NCI-H2227 (cell line): ENCODE measurements around the gene SENP2.
"Not testable (repeated sequence)": the region's sequence is repeated elsewhere in the genome, so short reads cannot be mapped to it uniquely, and the experiment has no call there.

Source experiments
- DNase-seq: peaks from one replicate; lab custom pipeline; 2025; ENCODE audit not compliant: unreplicated experiment; lab: John Stamatoyannopoulos, UW

Gene SENP2

DNA sequence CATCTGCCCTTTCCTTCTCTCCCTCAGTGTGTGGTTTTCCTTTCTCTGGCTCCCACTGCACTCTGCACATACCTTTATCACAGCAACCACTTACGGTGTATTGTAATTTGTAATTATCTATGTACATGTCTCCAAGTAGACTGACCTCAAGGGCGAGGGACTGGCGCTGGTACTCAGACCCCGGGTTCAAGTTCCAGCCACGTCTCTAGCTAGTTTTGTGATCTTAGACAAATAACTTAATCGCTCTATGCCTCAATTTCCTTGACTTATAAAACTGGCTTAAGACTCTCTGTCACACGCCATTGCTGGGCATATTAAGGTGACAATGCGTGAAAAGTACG, 607 bp upstream of the SENP2 start:
- no peak for DNase-seq

GRCh38 chr3:185586686-185587039, 568 bp downstream of the SENP2 start:
- no peak for DNase-seq

- no peak for DNase-seq
Observed at GRCh38 chr3:185594073-185594472, 8.0 kb downstream of the SENP2 start.

GRCh38 chr3:185595526-185595925, 9.4 kb downstream of the SENP2 start:
- DNase-seq: no peak

- DNase-seq: no peak
Observed at GRCh38 chr3:185605566-185605965, 19.5 kb downstream of the SENP2 start.

GRCh38 chr3:185606196-185606595, 20.1 kb downstream of the SENP2 start:
- no peak for DNase-seq

- DNase-seq: no peak
Observed at GRCh38 chr3:185613016-185613415, 26.9 kb downstream of the SENP2 start.

- DNase-seq: no peak
Observed at GRCh38 chr3:185623939-185624665, 38.0 kb downstream of the SENP2 start.

- DNase-seq: no peak
Observed at GRCh38 chr3:185625784-185626183, 39.7 kb downstream of the SENP2 start.

GRCh38 chr3:185629554-185630181, 43.6 kb downstream of the SENP2 start:
- DNase-seq: no peak

DNA sequence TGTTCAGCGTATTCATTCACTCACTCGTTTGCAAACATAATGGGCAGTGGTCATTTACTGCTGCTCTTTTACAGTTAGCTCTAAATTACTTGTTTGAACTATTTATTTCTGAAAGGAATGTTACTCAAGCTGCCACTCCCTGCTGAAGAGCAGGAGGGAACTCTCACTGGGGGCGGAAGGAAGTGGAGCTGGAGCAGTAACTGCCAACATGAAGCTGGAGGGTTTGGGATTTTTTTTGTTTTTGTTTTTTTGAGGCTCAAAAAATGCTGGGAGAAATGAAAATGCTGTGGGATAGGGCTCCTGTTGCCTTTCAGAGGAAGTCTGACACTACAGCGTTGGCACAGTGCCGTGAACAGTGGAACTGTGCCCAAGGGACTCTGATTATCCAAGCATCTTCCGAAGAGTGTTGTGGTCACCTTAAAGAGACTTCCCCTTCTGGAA, 44.1 kb downstream of the SENP2 start:
- no peak for DNase-seq

GRCh38 chr3:185631108-185631507, 45.0 kb downstream of the SENP2 start:
- DNase-seq: no peak

- DNase-seq: peak; percentile 4
Observed at GRCh38 chr3:185631508-185632206, 45.6 kb downstream of the SENP2 start.

GRCh38 chr3:185632996-185633395, 46.9 kb downstream of the SENP2 start:
- DNase-seq: no peak

GRCh38 chr3:185637388-185637787, 51.3 kb downstream of the SENP2 start:
- no peak for DNase-seq

GRCh38 chr3:185638651-185639050, 52.6 kb downstream of the SENP2 start:
- DNase-seq: not testable (repeated sequence)

- DNase-seq: no peak
Observed at GRCh38 chr3:185639632-185640206, 53.6 kb downstream of the SENP2 start.

DNA sequence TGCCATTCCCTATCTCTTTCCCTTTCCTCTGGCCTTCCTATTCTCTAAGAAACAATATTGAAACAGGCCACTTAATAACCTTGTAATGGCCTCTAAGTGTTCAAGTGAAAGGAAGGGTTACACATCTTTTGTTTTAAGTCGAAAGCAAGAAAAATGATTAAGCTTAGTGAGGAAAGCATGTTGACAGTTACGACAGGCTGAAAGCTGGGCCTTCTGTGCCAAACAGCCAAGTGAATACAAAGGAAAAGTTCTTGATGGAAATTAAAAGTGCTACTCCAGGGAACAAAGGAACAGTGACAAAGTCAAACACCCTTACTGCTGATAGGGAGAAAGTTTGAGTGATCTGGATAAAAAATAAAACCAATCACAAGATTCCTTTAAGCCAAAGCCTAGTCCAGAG, 54.2 kb downstream of the SENP2 start:
- DNase-seq: no peak

DNA sequence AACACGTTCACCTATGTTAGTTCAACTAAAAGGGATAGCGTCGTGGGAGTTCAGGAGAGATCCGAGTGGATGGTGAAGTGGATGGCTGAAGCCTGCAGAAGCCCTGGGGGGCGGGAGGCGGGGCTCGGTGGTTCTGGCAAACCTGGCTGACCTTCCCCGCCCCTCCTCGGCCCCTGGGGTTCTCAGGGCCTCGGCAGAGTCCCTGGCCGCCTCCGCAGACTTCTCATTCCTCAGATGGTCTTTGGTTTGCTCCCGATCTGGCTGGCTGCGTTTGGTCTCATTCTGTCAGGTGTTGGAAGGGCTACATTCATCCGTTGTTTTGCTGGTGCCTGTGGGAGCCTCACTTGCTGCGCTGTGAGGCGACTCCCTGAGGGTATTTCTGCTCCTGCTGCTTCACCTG, 59.1 kb downstream of the SENP2 start:
- DNase-seq: peak; percentile 30

DNA sequence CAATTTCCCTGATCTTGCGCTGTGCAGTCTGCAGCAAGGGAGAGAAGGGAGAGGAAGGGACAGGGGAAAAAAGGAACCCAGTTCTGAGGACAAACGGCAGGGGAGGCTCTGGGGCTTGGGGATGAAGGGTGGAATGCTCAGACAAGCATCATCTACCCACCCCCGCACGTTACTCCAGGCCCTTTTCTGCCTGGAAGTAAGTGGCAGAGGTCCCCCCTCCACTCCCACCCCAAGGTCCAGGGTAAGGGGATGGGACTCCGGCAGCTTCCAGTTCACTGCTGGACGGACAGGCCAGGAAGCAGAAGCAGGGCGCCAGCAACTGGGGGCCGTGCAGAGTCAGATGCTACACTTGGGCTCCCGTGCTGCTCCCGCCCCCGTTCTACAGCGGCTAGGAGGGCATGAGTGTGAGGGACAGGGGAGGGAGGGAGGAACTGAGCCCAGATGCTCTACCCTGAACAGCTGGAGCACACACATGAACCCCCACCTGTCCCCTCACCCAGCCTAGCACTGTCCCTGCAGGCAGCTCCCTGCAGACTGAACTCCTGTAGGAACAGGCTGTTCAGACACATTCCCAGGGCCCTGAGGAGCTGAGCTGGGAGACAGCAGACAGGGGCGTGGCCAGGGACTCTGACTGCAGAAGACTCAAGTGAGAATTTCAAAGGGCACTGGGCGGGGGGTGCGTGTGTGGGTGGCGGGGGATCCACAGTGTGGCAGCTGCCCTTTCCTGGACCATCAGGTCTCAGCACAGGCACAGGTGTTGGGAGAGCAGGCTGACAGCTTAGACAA, 59.7 kb downstream of the SENP2 start:
- DNase-seq: peak; percentile 62
